A673 (cell line): ENCODE measurements around the gene LYSET.

Experiments used
- CTCF ChIP-seq: fragments of 300-800, 200-600 bp; sonication (generic); conservative IDR thresholded peaks from 2 replicates; pipeline ENCODE4 v1.5.1; 2017; ENCODE audit warnings: low read depth, mild to moderate bottlenecking, antibody characterized with exemption, low read length, moderate library complexity, mixed read lengths
- EZH2 ChIP-seq: fragments of 200-600 bp; sonication (generic); IDR thresholded peaks from 2 replicates; pipeline ENCODE4 v1.6.1; 2017; ENCODE audit warnings: borderline replicate concordance, low read depth, mild to moderate bottlenecking, mixed read lengths, antibody characterized with exemption, low read length; ENCODE audit not compliant: poor library complexity, severe bottlenecking

GRCh38 chr14:93234798-93235197 lies 49.7 kb downstream of the LYSET start:
- TF ChIP-seq CTCF: no peak
- no peak for TF ChIP-seq EZH2
